NCI-H748 (cell line): ENCODE measurements around the gene MVP.

Experiments used
- DNase-seq: peaks from one replicate; lab custom pipeline; 2025; ENCODE audit not compliant: unreplicated experiment; lab: John Stamatoyannopoulos, UW

Gene MVP

DNA sequence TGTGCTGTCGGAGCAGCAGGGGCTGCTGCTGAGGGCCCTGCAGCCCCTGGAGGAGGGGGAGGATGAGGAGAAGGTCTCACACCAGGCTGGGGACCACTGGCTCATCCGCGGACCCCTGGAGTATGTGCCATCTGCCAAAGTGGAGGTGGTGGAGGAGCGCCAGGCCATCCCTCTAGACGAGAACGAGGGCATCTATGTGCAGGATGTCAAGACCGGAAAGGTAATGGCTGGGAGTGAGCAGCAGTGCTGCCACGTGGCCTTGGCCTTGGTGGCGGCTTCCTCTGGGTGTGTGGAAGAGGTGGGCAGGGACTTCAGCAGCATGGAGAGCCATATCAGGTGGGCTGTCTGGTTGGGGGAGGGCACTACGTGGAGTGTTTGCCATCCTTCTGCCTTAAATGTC is 20.0 kb downstream of the MVP start:
- no peak for DNase-seq

DNA sequence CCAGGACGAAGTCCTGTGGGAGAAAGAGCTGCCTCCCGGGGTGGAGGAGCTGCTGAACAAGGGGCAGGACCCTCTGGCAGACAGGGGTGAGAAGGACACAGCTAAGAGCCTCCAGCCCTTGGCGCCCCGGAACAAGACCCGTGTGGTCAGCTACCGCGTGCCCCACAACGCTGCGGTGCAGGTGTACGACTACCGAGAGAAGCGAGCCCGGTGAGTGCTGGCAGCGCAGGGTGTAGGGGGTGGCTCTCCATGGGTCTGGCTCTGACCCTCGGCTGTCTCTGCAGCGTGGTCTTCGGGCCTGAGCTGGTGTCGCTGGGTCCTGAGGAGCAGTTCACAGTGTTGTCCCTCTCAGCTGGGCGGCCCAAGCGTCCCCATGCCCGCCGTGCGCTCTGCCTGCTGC is 21.4 kb downstream of the MVP start:
- DNase-seq: no peak

DNA sequence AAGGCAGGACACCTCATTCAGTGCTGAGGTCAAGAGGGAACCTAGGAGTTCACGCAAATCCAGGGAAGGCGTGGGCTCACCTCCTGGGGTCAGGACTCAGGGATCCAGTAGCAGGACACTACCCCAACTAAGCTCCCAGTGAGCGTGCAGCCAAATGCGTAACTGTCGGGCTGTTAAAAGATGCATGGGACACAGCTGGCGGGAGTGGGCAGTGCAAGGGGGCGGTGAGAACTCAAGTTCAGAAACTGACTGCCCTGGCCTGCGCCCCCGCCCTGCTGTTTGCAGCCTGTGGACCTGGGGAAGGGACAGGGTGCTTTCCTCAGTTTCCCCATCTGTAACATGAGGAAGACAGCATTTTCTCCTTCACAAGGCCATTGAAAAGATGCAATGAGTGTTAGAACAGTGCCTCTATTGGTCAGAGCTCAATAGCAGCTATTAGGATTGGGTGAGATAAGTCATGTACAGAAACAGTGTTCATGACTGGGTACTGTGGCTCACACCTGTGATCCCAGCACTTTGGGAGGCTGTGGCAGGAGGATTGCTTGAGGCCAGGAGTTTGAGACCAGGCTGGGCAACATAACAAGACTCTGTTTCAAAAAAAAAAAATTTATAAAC is 22.6 kb downstream of the MVP start:
- DNase-seq: no peak

DNA sequence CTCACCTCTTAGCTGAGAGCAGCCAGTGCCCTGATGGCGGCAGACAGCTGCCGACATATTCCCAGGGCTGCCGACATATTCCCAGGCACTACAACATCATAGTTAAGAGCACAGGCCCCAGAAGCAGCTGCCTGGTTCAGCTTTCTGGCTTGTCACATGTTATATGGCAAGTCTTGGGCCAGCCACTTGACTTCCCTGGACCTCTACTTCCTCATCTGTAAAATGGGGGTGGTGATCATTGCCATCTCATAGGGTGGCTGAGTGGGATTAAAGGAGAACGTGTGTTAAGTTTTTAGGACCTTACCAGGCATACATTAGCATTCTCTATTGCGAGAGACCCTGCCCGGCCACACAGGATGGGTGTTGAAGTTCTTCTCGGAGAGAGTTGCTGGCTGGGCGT is 23.7 kb downstream of the MVP start:
- DNase-seq: no peak

DNA sequence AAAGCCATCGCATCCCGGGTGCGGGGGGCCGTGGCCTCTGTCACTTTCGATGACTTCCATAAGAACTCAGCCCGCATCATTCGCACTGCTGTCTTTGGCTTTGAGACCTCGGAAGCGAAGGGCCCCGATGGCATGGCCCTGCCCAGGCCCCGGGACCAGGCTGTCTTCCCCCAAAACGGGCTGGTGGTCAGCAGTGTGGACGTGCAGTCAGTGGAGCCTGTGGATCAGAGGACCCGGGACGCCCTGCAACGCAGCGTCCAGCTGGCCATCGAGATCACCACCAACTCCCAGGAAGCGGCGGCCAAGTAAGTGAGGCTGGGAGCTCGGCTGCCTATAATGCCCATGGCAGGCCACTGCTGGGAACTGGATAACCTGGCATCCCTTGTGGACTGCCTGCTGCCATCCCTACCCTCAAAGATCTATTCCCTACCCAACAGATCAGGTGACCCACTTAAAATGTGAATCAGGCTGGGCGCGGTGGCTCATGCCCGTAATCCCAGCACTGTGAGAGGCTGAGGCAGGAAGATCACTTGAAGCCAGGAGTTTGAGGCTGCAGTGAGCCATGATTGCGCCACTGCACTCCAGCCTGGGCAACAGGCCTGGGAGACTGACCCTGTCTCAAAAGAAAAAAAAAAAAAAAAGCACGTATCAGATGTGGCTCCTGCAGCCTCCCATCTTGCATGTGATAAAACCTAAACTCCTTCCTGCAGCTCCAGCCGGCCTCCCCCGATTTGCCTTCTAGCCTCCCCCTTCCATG is 24.5 kb downstream of the MVP start:
- DNase-seq: no peak

DNA sequence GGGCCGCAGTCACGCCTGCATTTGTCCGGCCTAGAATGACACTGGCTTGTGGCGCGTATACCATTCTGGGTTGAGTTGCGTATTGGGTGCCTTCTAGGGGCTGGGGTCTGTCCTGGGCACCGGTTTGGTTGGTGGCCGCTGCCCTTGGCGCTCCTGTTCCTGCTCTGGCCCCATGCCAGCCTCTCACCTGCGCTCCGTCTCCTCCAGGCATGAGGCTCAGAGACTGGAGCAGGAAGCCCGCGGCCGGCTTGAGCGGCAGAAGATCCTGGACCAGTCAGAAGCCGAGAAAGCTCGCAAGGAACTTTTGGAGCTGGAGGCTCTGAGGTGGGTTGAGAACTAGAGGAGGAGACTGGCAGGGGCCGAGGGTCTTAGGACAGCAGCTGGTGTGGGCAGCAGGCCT is 25.4 kb downstream of the MVP start:
- no peak for DNase-seq

DNA sequence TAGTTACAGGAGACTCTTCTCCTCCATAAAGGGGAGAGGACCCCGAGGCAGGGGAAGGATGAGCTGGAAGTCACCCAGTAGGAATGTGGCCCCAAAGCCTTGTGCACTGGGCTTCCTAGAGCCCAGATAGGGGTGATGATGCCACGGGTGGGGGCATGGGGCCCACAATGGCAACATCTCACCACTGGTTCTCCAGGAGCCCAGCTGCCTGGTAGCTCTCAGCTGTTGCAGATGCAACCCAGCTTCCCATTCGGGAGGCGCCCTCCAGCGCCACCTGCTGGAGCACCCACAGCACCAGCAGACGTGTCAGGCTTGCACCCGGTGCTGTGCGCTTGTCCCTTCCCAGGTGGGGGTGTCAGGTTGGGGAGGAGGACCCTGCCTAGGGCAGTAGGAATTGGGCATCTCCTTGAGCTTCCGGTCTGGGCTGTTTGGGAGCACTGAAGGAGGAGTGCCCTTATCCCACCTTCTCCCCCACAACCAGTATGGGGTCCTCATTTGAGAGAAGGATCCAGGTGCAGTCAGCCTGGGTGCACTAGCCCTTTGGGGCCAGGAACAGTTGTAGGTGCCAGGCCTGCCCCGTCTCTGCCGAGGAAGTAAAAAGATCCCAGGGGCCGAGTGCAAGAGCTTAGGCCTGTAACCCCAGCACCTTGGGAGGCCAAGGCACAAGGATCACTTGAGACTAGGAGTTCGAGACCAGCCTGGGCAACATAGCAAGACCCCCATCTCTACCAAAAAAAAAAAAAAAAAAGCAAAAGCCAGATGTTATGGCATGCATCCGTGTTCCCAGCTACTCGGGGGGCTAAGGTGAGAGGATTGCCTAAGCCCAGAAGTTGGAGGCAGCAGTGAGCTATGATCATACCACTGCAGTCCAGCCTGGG is 28.4 kb downstream of the MVP start:
- DNase-seq: peak; percentile 68

DNA sequence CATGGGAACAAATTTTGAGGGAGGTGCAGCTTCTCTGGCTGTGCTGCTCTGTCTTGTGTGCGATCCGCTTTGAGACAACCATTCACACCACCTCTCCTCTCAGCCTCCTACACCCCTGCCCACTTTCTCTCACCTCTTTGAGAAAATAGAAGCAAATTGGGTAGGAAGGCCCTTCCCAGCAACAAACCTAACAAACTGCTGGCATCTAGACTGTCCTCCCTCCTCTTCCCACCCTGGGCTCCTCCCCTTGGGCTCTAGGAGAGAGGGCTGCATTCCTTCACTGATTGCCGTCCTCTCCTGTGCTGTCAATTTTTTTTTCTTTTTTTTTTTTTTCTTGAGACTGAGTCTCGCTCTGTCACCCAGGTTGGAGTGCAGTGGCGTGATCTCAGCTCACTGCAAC is 29.2 kb downstream of the MVP start:
- DNase-seq: no peak

DNA sequence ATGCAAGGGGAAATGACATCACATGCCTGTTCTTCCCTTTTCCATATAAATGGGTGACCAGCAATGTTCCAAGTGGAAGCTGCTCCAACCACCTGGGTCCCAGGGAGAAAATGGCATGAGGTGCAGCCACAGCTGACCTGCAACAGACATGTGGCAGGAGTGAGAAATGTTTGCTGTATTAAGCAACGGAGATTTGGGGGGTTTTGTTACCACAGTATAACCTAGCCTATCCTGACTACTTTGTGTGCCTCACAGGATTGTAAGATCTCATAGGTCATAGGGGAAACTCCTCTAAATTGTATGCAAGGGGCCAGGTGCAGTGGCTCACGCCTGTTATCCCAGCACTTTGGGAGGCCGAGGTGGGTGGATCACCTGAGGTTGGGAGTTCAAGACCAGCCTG is 30.7 kb downstream of the MVP start:
- no peak for DNase-seq

DNA sequence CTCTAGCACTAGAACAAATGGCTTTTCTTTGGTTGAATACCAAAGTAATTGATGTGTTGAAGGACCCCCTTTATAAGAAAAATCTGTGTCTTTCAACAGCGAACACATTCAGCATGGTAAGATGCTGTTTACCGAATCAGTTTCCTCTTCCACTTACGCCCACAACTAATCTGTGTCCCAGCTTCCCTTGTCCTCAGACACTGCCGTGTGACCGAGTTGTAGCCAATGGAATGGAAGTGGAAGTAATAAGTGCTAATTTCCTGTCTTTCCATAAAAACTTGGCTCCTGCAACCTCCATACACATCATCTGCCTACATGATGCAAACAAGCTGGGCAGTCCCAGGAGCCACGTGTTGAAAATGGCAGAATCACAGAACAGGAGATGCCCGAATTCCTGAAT is 32.4 kb downstream of the MVP start:
- DNase-seq: no peak

DNA sequence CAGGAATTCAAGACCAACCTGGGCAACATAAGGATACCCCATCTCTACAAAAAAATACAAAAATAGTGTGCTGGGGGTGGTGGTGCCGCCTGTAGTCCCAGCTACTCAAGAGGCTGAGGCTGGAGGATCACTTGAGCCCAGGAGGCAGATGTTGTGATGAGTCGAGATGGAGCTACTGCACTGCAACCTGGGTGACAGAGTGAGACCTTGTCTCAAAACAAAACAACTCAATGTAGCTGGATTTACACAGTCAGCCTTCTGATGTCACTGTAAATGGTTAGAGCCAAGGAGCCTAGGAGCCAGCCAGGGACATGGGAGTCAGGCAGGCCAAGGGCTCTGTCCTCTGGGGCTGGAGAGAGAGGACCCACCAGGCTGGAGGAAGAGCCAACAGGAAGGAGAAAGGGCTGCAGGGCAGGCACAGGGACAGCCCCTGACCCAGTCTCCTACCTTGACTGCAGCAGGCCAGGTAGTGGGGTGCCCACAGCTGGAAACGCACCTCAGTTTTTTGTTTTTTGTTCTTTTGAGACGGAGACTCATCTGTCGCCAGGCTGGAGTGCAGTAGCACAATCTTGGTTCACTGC is 34.3 kb downstream of the MVP start:
- DNase-seq: no peak

DNA sequence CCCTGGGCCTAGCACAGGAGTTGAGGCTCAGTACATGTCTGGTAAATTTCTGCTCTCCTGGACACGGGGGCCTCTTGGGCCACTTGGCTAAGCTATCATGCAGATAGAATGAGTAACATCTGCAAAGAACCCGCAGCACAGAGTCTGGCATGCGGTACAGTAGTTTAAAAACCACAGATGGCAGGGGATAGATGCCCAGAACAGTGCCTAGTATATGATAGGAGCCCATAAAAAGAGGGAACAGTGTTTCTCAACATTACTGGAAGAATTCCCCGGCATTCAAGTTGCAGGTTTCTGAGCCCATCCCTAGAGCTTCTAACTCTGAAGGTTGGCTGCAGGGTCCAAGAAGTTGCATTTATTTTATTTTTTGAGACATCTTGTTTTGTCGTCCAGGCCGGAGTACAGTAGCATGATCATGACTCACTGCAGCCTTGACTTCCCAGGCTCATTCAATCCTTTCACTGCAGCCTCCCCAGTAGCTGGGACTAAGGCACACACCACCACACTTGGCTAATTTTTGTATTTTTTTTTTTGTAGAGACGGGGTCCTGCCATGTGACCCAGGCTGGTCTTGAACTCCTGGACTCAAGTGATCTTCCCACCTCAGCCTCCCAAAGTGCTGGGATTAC is 37.0 kb downstream of the MVP start:
- DNase-seq: no peak

DNA sequence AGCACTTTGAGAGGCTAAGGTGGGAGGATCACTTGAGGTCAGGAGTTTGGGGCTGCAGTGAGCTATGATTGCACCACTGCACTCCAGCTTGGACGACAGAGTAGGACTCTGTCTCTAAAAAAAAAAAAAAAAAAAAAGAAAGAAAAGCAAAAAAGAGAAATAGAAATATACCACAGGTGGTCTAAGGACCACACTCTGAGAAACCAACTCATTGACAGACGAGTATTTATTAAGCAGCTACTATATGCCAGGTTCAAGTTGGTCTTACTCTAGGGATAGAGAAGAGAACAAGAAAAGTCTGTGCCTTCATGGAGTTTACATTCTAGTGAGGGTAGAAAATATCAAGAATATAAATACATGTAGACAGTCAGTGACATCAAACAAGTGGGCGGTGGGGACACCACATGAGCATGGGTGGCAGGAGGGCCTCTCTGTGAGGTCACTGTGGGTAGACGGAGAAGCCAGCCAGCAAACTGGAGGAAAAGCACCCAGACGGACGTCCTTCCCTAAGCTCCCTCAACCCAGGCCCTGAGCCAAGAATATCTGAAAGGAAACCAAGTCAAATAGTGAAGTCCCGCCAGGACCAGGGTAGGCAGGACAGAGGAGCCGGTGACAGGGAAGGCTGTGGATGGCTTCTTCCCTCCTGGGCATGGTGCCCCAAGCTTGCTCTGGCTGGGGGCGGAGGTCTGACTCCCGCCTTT is 38.0 kb downstream of the MVP start:
- DNase-seq: no peak

DNA sequence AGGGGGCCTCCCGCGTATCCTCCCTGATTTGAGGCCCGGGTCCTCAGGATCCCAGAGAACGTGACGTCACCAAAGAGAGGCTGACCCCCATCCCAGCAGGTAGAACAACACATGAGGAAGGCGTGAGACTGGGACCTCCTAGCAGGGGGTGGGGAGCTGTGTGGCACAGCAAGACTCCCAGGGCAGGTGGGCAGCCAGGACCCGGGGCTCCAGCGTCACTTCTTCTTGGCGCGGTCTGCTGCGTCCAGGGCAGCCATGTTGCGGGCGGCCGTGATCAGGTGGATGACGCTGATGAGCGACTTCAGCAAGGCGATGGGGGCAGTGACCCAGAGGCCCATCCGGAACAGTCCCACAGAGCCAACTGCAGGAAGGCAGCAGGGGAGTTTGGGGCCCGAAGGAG is 38.7 kb downstream of the MVP start:
- no peak for DNase-seq

DNA sequence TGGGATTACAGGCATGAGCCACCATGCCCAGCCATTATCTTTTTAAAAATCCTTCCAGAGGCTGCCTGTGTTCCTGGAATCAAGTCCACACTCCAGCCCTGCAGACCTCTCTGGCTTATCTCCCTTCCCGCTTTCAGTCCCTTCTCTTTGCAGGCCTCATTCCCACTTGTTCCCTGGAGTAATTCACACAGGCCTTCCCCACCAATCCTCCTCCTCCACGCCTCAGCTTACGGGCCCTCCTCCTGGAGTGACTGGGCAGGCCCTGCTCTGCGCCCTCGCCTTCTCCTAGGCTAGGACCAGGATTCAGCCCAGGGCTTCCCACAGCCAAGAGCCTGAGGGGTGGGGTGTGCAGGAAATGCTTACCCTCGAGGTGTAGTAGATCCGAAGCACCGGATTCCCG is 40.0 kb downstream of the MVP start:
- no peak for DNase-seq

DNA sequence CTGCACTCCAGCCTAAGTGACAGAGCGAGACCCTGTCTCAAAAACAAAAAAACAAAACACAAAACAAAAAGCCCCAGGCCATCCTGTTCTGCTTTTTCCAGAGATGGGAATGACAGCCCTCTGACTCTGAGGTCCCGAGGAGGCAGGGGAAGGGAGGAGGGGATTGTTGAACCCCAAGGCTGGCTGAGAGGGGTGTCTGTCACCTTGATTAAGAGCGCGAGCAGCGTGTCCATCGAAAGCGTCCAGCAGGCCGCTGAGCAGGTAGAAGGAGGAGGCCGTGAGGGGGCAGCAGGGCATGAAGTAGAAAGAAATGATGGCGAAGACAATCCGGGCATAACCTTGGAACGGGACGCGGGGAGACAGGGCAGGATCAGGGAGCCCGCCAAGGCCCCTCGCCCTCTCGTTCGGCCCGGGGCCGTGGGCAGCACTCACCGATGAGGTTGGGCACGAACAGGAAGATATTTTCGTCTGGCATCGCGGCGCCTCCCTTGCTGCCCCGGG is 42.2 kb downstream of the MVP start:
- peak; percentile 33 for DNase-seq

DNA sequence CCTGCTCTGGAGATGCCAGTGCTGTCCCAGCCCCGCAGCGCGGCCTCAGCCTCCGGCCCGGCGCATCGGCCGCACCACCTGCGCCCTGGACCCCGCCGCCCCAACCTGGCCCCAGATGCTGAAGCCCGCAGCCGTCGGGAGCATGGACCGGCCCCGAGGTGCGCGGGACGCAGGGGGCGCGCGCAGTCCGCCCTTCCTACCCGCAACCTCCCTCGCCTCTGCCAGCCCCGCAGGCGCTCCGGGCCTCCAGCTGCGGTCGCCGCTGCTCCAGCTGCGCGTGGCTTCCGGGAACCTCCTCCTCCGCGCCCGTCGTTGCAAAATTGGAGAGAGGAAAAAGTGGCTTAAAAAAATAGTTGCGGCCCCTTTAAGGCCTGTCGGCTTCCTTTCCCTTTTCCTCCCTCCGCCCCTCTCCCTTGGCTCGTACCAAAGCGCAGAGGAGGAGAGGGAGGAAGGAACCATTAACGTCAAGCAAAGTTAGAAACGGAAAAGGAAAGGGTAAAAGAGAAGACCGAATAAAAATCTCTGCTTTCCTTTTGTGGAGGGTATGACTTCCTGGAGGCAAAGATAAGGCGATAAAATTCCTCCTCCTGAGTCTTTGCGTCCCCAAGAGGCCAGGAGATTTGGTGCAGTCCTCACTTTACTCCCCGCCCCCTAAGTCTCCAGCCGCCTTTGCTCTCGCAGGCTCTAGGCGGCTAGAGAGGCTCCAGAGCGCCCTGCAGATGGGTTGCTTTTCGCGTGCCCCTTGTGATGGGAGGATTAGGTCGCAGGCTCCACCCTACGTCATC is 42.8 kb downstream of the MVP start, which contains the start of gene CDIPT:
Gene CDIPT, minus strand, starts transcription at position 343 of the 785 bp plus-strand sequence. CDS start 369 bp downstream, outside the sequence.
- peak; percentile 93 for DNase-seq

DNA sequence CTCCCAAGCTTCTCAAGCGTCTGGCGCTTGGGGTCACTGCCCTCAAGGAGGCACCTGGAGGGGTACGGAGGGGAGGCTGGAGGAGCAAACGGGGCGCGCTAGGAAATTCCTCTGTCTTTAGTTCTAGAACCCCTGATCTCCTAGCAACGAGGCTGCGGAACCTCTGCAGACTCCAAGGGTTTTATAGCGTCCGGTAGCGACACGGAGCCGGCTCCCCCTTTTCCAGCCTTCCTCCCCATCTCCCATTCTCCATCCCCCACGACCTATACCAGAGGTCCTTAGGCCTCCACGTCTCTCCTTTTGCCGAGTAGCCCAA is 43.4 kb downstream of the MVP start:
- DNase-seq: no peak

DNA sequence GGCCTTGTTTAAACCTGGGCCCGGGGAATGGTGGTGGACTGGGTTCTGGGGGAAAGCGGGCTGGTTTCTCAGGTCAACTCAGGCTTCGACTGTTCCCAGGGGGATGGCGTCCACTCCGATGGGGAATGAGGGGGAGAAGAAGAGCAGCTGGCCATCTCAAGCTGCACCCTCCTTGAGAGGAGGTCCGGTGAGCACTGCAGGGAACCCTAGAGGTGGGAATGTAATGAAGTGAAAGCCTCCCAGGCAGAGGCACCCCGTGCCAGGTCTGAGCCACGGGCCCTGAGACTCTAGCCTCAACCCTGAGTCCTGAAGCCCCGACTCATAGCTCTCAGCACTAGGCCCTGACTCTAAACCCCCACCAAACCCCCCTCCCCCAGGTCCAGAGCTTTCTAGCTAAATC is 43.9 kb downstream of the MVP start:
- no peak for DNase-seq
